Stimulated activated CD8-positive, alpha-beta memory T cell treated with anti-CD3 and anti-CD28 coated beads, Interleukin-2, amount 100 ng/mL, for 48 hours (primary cell): ENCODE data around the gene AP1S3.
A peak's percentile ranks its signal among the peaks of the same experiment; 100 is the strongest.
"Not testable (repeated sequence)": the region's sequence is repeated elsewhere in the genome, so short reads cannot be mapped to it uniquely, and the experiment has no call there.

Source experiments
- DNase-seq, 2 donors: peaks; one replicate each; pipeline ENCODE4 v3.0.0-alpha.2; 2020; ENCODE audit warnings: low read depth in 2 of 2

Gene AP1S3

DNA sequence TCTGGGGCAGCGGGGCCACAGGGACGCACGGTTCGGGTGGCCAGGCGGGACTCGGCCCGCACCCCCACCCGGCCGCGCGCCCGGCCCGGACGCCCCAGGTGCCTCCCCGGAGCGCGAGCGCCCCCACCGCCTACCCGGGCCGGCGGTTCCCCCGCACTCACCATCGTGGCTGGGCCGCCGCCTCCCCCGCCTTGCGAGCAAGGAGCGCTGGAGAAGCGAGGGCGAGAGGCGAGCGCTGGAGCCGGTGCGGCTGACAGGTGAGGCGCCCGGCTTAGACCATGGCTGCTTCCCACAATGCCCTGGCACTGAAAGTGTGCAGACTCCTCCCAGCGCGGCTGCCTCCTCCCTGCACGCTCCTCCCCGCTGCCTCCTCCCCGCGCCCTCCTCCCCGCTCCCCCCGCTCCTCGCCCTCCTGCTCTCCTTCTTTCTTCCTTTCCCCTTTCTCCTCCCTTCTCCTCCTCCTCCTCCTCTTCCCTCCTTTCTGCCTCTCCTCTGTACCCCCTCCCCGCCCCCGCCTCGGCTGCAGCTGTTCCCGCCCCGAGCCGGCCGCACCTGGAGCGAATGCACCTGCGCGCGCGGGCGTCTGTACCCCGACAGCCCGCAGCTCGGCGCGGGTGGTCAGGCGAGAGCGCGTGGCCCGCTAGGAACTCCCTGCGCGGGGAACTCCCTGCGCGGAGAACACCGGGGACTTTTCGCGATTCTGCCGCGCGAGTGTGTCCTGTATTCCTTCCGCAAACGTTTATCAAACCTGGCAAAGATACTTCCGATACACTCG is at the start of gene AP1S3:
TSS of gene AP1S3 (minus strand) at position 296 of the 775 bp plus-strand sequence. CDS start at position 164, 132 bp downstream.
- DNase-seq: peak; percentile 52 to 58

DNA sequence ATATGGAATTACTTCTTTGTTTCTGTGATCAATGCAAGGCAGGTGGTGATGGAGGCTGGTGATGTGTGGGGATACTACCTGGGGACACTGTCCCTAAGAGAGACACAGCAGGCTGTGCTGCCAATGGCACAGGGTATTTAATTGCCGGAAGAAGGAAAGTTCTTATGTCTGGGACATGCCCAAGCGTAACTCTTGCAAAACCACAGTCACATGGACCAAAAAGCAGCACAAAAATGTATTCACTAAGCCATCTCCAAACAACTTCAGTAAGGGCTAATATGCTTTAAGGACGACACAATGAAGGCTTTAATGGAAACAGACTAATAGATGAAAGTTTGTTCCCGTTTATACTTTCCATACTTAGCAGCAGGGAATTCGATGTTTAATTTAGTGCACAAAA is 49.7 kb upstream of the AP1S3 start:
- no peak for DNase-seq

DNA sequence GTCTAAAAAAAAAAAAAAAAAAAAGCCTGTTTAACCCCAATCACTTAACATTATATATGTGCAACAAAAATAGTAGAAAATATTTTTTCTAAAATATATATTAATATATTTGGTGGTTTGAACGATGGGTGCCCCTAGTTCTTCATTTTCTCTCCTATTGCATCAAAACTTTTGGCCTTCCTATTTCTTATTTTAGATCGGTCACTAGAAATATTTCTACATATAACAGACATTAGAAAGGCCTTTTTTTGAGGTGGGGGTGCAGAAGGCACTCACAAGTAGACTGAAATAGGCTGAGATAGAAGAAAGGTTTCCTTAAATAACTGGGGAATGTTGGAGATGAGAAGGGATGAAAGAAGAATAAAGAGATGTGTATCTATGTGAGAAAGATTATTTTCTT is 49.3 kb upstream of the AP1S3 start:
- DNase-seq: no peak

DNA sequence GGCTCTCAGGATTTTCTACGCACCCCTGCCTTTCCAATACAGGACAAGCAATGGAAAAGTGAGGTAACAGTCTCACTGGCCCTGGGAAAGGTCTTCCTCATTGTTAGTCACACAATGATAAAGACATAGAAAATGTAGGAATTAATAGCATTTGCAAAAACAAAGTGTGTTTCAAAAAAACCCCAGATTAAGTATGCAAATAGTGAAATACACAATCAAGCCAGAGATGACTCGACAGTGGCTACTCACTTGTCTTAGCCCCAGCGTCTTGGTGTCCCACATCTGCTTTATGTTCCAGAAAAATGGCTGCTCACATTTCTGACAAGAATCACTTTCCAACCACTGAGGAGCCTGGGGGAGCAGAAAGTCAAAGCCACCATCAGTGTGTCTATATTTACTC is 47.0 kb upstream of the AP1S3 start:
- DNase-seq: no peak

DNA sequence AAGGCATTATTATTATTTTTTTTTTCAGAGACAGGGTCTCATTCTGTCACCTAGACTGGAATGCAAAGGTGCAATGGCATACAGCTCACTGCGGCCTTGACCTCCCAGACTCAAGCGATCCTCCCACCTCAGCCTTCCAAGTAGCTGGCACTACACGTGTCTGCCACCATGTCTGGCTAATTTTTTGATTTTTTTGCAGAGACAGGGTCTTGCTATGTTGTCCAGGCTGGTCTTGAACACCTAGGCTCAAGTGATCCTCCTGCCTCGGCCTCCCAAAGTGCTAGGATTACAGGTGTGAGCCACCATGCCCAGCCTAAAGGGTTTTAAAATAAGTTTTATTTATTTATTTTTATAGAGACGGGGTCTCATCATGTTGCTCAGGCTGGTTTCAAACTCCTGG is 45.3 kb upstream of the AP1S3 start:
- no peak for DNase-seq

DNA sequence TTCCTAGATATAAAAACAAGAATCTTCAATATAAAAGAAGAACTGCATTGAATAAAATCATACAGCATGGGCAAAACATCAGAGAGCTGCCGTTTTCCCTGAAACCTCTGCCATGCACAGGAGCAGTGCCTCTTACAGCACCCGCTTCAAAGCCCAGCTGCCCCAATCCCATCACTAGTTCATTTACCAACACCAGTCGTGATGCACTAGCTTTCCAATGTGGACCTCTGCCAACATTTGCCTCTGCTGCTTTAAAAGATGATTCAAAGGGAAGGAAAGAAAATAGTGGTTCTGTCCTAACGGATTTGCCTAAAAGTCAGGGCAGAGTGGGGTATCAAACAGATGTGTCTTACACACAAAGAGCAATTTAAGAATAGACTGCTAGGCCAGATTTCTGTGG is 43.4 kb upstream of the AP1S3 start:
- no peak for DNase-seq

DNA sequence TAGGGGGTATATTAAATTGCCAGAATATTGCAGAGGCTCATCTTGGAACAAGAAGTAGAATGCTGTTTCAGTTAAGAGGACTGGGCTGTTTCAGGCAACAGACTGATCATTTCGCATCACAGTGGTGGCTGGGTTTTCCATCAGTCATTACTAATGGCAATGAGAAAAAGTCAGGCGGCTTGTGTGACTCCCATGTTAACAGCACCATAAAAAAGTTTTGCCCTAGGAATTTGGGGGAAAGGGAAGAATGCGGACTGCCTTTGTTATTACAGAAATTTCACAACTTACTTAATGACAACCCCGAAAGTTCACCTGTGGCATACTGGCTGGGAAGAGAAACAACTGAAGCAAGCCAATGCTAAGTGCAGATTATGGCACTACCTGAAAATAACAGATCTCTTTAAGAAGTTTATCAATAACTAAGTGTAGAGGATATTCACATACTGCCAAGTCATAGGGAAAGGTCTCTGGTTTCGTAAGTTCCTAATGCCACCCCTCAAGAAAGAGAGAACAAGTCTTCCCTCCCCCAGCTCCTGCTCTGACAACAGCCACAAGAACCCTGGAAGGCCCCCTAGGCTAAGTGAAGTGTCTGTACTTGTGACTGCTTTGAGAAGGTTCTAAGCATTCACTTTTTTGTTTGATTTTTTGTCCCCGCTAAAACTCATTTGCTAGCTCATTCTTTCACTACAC is 40.5 kb upstream of the AP1S3 start:
- DNase-seq: no peak

DNA sequence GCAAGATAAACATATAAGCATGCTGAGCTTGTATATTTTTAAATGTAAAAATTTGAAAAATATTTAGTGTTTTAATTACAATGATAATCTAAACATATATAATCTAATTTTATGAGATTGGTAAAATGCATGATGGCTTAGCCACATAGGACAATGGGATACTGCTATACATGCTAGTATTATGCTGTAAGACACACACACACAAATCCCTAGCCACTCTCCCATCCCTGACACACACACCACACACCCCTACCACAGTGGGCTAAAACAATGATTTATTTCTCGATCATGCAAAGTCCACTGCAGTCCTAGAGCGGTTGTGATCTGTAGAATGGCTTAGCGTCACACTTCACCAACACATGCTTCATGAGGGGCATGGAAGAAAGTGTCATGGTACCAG is 36.3 kb upstream of the AP1S3 start:
- no peak for DNase-seq

DNA sequence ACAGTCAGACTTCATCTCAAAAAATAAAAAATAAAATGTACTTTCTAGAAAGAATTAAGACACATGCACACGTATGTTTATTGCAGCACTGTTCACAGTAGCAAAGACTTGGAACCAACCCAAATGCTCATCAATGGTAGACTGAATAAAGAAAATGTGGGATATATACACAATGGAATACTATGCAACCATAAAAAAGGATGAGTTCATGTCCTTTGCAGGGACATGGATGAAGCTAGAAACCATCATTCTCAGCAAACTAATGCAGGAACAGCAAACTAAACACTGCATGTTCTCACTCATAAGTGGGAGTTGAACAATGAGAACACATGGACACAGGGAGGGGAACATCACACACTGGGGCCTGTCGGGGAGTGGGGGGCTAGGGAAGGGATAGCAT is 35.4 kb upstream of the AP1S3 start:
- DNase-seq: not testable (repeated sequence)

DNA sequence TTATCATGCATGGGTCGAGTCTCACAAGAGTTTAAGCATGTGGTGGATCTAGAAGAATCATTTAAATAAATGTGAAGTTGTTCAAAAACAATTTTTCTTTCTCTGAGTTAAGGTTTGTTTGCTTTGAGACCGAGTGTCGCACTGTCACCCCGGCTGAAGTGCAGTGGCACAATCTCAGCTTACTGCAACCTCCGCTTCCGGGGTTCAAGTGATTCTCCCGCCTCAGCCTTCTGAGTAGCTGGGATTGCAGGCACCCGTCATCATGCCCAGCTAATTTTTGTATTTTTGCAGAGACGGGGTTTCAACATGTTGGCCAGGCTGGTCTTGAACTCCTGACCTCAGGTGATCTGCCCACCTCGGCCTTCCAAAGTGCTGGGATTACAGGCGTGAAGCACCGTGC is 34.3 kb upstream of the AP1S3 start:
- not testable (repeated sequence) for DNase-seq

DNA sequence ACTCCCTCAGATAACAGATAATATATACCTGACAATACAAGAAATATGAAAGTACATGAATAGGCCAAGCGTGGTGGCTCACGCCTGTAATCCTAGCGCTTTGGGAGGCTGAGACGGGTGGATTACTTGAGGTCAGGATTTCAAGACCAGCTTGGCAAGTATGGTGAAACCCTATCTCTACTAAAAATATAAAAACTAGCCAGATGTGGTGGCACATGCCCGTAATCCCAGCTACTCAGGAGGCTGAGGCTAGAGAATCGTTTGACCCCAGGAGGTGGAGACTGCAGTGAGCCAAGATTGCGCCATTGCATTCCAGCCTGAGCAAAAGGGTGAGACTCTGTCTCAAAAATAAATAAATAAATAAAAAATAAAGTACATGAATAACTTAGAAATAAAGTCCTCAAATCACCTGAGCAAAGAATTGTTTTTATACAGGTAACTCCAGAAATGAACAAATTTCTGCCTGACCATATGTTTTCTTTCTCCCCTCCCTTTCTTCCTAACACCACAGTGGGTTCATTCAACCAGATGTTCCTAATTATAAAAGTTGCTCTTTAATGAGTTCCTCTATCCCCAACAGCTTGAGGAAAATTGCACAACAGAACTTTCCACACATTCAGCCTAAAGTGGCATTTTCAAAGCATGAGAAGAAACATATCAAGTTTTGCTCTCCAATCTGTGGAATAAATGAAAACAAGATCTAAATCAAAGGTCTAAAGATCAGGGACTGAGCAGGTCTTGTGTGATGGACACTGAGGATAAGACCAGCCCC is 33.6 kb upstream of the AP1S3 start:
- no peak for DNase-seq

DNA sequence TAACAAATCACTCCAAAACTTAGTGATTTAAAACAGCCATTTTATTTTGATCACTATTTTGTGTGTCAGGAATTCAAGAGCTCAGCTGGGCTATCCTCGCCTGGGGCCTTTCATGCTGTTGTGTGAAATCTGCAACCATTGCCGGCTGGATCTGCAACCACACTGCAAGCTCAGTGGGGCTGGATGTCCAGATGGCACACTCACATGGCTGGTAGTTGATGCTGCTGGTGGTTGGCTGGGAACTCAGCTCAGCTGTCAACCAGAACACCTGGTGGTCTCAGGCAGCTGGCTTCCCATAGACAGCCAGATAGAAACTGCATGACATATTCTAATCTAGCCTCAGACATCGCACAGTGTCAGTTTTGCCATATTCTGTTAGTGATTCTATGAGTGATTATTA is 30.6 kb upstream of the AP1S3 start:
- no peak for DNase-seq

DNA sequence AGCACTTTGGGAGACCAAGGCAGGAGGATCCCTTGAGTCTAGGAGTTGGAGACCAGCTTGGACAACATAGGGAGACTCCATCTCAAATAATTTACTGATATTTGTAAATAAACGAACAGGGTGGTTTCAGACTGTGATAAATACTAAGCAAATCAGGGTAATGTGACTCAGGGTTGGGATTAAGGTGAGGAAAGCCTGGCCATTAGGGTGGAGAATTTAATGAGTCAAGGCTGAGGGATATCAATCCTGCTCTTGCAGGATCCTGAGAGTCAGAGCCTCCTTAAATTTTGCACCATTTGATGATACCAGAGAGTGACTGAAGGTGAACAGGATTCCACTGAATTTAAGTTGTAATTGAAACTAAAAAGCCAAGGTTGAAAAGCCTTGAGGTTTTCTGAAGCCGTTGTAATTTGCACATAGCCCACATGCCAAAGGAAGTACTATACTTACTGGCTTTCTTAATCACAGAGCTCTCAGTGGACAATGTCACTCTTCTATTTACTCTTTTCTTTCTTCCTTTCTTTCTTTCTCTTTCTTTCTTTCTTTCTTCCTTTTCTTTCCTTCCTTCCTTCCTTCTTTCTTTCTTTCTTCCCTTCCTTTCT is 28.6 kb upstream of the AP1S3 start:
- no peak for DNase-seq

DNA sequence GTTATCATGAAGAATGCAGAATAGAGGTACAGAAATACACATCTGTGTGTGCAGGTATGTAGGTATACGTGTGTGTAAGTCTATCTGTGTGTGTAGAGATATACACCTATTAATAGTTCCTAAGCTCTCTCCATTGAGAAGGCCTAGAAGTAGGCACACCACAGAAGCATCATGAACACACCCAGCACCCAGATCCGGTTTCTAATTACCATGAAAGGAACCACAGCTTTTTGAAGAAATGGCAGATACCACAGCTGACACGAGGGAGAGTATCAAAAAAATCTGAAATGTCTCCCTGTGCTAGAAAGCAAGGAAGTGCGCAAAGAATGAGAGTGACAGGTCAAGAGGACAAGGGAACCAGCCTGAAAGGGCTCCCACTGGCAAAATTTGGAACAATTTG is 27.7 kb upstream of the AP1S3 start:
- no peak for DNase-seq

DNA sequence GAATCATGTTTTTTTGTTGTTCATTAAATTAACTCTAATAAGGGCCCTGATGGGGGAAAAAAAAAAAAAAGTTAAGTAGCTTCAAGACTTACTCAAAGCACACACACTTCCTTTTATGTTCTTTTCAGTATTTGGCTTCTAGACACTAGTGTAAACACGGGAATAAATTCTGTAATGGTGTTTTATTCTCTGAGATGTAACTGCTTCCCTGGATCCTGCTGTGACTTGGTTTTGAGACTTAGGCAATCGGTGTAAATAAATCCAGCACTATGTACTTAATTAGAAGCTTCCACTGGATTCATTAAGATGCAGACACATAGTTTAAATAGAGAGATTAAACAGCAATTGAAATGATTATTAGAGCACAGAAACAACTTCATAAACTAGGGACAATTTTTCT is 26.1 kb upstream of the AP1S3 start:
- DNase-seq: no peak

DNA sequence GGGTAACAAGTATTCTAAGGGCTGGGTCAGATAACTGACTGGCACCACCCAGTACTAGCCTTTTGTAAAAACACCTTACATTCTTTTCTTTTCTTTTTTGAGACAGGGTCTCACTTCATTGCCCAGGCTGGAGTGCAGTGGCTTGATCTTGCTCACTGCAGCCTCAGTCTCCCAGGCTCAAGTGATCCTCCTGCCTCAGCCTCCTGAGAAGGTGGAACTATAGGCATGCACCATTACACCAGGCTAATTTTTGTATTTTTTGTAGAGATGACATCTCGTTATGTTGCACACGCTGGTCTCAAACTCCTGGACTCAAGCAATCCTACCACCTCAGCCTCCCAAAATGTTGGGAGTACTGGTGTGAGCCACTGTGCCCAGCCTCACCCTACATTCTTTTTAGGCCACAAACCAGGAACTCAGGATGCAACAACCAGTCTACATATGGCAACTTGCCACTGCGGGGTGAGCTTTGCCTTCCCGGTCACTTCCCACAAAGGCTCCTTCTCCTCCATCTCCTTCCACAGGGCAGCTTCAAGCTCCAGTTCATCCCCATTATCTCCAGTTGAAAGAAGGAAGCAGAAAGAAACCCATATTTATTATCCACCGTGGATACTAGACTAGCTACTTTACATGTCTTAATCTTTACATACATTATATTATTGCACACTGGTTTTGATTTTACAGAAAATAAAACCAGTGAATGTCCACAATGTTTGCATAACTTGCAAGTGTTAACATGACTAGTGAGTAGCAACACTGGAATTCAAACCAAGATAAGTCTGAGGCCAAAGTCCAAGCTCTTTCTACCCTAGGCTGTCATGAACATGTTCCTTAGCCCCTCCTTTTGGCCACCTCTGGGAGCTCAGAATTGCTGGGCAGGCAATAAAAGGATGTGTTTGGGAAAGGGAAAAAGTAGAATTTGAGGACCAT is 23.7 kb upstream of the AP1S3 start:
- no peak for DNase-seq

DNA sequence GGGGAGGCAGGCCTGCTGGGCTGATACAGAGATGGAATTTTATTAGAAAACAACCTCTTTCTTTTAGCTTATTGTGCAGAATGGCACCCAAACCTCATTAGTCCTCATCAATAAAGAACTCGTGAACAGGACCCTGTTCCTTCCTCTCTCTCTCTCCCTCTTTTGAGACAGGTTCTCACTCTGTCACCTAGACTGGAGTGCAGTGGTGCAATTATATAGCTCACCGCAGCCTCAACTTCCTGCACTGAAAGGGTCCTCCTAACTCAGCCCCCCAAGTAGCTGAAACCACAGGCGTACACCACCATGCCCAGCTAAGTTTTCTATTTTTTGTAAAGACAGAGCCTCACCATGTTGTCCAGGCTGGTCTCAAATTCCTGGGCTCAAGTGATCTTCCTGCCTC is 21.7 kb upstream of the AP1S3 start:
- DNase-seq: no peak

DNA sequence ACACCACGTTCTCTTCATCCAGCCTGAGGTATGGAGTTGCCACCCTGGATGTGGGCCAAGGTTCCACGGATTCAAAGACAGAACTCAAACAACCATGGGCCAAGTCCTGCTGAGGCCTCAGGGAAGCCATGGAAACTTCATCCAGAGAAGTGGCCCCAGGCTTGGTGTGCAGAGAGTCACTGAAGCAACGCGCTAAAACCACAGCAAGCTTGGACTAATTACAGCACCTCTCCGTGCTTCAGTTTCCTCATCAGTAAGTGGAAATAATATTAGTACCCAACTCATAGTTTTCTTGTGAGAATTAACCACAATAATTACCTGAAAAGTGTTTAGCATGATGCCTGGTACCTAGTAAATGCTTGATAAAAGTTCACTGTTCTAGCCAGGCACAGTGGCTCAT is 19.2 kb upstream of the AP1S3 start:
- no peak for DNase-seq

DNA sequence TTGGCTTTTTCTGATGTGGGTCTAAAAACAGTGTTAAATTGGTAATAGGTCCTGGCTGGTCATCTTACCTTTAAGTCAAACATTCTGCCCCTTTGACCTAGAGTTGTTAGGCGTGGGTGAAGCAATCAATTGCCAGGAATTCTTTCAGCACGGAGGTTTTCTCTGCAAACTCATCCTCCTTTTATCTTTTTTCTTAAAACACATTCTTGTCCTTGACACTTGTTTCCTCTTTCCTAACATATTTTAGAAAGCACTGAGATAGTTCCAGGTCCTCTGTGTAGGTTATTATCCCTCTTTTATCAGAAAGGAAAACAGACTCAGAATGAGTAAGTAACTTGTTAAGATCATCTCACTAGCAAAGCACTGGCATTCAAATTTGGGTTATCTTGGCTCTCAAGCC is 18.6 kb upstream of the AP1S3 start:
- DNase-seq: no peak

DNA sequence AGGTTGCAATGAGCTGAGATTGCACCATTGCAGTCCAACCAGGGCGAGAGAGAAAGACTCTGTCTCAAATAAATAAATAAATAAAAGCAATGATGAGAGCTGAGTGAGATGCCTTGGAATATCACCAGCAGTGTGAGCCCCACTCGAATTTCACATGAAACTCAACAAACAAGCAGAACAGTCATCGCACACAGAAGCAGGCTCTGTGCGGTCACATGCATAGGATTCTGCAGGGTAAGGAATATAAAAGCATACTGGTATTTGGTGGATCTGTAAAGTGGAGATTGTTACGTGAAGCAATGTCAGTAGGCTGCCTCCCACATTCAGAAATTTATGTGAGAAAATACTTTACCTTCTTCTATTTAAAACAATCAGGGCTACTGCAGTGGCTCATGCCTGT is 18.0 kb upstream of the AP1S3 start:
- DNase-seq: no peak

DNA sequence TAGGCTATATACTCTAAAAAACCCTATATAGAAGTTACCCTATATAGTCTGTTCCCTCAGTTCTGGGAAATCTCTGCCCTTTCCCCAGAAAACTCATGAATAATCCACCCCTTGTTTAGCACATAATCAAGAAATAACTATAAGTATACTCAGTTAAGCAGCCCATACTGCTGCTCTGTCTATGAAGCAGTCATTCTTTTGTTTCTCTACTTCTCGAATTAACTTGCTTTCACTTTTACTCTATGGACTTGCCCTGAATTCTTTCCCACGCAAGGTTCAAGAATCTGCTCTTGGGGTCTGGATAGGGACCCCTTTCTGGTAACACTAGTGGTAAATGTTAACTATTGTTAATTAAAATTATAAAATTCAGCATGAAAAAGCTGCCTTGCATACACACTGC is 17.4 kb upstream of the AP1S3 start:
- no peak for DNase-seq
